Liver (tissue), 9 donors: ENCODE data around the gene MICAL2. TPM values are rescaled to one million over a fixed set of nuclear protein-coding genes. Genes with fewer than 3 reads are reported as not detected.

ENCODE experiments used
- DNase-seq: peaks from one replicate; pipeline ENCODE4 v3.0.0-alpha.2; 2017; ENCODE audit warnings: low spot score
- H3K27ac ChIP-seq, 2 donors: one replicate each; pipeline ENCODE4 v1.7.0; 2013; ENCODE audit warnings: inconsistent platforms in 2 of 2, low read length in 2 of 2, control low read depth in 1 of 2, low read depth in 1 of 2, mild to moderate bottlenecking in 1 of 2
- H3K27me3 ChIP-seq, 4 donors: one replicate each; pipeline versions ENCODE4 v1.6.1 to v1.7.0; 2013; ENCODE audit warnings: low read length in 3 of 4, inconsistent platforms in 1 of 4, mild to moderate bottlenecking in 1 of 4, moderate library complexity in 1 of 4; ENCODE audit not compliant: control insufficient read depth in 4 of 4, insufficient read depth in 4 of 4
- H3K36me3 ChIP-seq, 4 donors: one replicate each; pipeline versions ENCODE4 v1.6.1 to v1.7.0; 2013; ENCODE audit warnings: low read length in 3 of 4, mild to moderate bottlenecking in 3 of 4, low read depth in 1 of 4, moderate library complexity in 1 of 4; ENCODE audit not compliant: control insufficient read depth in 4 of 4, insufficient read depth in 3 of 4
- H3K4me1 ChIP-seq, 4 donors: one replicate each; pipeline versions ENCODE4 v1.6.1 to v1.7.0; 2013; ENCODE audit warnings: low read length in 3 of 4, mild to moderate bottlenecking in 3 of 4, moderate library complexity in 1 of 4; ENCODE audit not compliant: control insufficient read depth in 4 of 4, insufficient read depth in 4 of 4
- H3K4me3 ChIP-seq, 3 donors: one replicate each; pipeline versions ENCODE4 v1.6.1 to v1.7.0; 2013; ENCODE audit warnings: low read length in 3 of 3, control low read depth in 1 of 3, low read depth in 1 of 3, mild to moderate bottlenecking in 1 of 3
- H3K9ac ChIP-seq, 2 donors: one replicate each; pipeline ENCODE4 v1.7.0; 2013; ENCODE audit warnings: low read length in 2 of 2, mild to moderate bottlenecking in 2 of 2, moderate library complexity in 2 of 2, control low read depth in 1 of 2, low read depth in 1 of 2
- H3K9me3 ChIP-seq, 4 donors: one replicate each; pipeline versions ENCODE4 v1.6.1 to v1.7.0; 2013; ENCODE audit warnings: low read length in 3 of 4; ENCODE audit not compliant: control insufficient read depth in 4 of 4
- FOXA2 ChIP-seq: IDR thresholded peaks from 2 replicates; pipeline ENCODE4 v1.6.1; 2016; ENCODE audit warnings: antibody characterized with exemption
- HNF4A ChIP-seq, 2 donors: conservative IDR thresholded peaks; 2 replicates each; pipeline ENCODE4 v1.6.1; 2016; ENCODE audit warnings: antibody characterized with exemption in 2 of 2, mild to moderate bottlenecking in 2 of 2
- JUND ChIP-seq, 2 donors: IDR thresholded peaks; 2 replicates each; pipeline ENCODE4 v1.6.1; 2016; ENCODE audit warnings: antibody characterized with exemption in 2 of 2
- MAX ChIP-seq: IDR thresholded peaks from 2 replicates; pipeline ENCODE4 v1.6.1; 2016; ENCODE audit warnings: antibody characterized with exemption
- RAD21 ChIP-seq, 2 donors: IDR thresholded peaks; 2 replicates each; pipeline ENCODE4 v1.6.1; 2016; ENCODE audit warnings: antibody characterized with exemption in 2 of 2, mild to moderate bottlenecking in 2 of 2
- RXRA ChIP-seq, 2 donors: IDR thresholded peaks; 2 replicates each; pipeline ENCODE4 v1.6.1; 2017 to 2018; ENCODE audit warnings: antibody characterized with exemption in 2 of 2, mild to moderate bottlenecking in 1 of 2
- TAF1 ChIP-seq: conservative IDR thresholded peaks from 2 replicates; pipeline ENCODE4 v1.6.1; 2016; ENCODE audit warnings: antibody characterized with exemption, mild to moderate bottlenecking
- WGBS: extraction: QIAGEN DNeasy Blood & Tissue Kit; methylation state at CpG from one replicate; pipeline ENCODE4 v1.1.7; 2013; 5-methylcytosine and 5-hydroxymethylcytosine counted together
- polyA plus RNA-seq, 2 donors: library from polyadenylated mRNA; stranded (reverse) in 1 of 2; unstranded in 1 of 2; fragments of 200-250 nt in 1 of 2; fragments of >200 nt in 1 of 2; fragmentation: Nextera tagmentation in 1 of 2; extraction: Ambion mirVana in 1 of 2; gene quantifications; one replicate each; pipeline versions ENCODE4 v1.2.1 to v1.2.3, GENCODE V29; 2013 to 2015
- total RNA-seq, 2 donors: library from RNA; depleted of rRNA; stranded (reverse); fragments of >200 nt; gene quantifications; one replicate each; pipeline ENCODE4 v1.2.3, GENCODE V29; 2014
- TF ChIP-seq, protein P1 (sequence below): IDR thresholded peaks from 2 replicates; pipeline ENCODE4 v1.6.1; 2016; ENCODE audit warnings: antibody characterized with exemption
- TF ChIP-seq, protein P2 (sequence below): IDR thresholded peaks from 2 replicates; pipeline ENCODE4 v1.6.1; 2016; ENCODE audit warnings: antibody characterized with exemption, mild to moderate bottlenecking
- TF ChIP-seq, protein P3 (sequence below): fragments of 150-350 bp; IDR thresholded peaks from 2 replicates; pipeline ENCODE4 v1.5.1; 2017; ENCODE audit warnings: improper control_type of control experiment, low read depth, low read length; ENCODE audit not compliant: missing input control
- donor health status: healthy.
- donor health status: healthy.
- donor health status: healthy.
- donor health status: healthy.
- donor health status: healthy.

MICAL2 gene
- total and polyA plus RNA-seq, 4 donors, result 17.5 to 113 (median 42.9) TPM

DNA sequence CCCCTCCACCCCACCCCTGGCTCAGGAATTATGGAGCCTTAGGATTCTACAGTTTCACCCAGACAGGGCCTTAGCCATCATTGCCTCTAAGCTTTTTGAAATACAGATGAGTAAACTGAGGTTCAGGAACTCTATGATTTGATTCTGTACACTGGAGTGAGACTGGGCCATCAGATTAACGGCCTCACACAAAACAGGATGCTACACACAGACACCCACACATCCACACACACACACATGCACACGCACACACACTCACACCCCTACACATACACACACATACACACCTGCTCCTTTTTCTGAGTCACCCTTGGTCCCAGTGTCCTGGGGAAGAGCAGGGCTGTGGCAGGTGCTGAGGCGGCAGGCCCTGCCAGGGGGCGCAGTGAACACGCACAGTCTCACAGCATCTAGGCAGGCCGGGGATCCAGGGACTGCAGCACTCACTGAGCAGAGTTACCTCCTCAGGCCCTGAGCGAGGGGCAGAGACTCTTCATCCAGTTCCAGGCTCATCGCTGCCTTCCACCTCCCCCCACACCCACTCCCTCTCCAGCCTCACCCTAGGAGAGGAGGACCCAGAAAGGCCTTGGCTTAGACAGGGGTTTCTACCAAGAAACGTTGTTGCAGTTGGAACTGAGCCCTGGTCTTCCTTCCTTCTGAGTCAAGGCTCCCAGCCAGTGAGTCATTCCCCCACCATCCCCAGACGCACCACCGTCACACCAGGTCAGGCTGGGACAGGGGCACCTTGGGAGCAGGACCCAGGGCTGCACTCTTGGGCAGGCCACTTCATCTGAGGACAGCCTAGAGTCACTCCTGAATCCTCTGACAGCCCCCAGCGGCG lies 177.2 kb downstream of the MICAL2 start:
- TF ChIP-seq HNF4A (conservative IDR thresholded peaks at IDR 0.05), result no peak
- TF ChIP-seq RXRA (IDR thresholded peaks at IDR 0.05), result no peak
- no peak for TF ChIP-seq FOXA2
- TF ChIP-seq, protein P1, sequence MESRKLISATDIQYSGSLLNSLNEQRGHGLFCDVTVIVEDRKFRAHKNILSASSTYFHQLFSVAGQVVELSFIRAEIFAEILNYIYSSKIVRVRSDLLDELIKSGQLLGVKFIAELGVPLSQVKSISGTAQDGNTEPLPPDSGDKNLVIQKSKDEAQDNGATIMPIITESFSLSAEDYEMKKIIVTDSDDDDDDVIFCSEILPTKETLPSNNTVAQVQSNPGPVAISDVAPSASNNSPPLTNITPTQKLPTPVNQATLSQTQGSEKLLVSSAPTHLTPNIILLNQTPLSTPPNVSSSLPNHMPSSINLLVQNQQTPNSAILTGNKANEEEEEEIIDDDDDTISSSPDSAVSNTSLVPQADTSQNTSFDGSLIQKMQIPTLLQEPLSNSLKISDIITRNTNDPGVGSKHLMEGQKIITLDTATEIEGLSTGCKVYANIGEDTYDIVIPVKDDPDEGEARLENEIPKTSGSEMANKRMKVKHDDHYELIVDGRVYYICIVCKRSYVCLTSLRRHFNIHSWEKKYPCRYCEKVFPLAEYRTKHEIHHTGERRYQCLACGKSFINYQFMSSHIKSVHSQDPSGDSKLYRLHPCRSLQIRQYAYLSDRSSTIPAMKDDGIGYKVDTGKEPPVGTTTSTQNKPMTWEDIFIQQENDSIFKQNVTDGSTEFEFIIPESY, result no peak
- TF ChIP-seq, protein P2, sequence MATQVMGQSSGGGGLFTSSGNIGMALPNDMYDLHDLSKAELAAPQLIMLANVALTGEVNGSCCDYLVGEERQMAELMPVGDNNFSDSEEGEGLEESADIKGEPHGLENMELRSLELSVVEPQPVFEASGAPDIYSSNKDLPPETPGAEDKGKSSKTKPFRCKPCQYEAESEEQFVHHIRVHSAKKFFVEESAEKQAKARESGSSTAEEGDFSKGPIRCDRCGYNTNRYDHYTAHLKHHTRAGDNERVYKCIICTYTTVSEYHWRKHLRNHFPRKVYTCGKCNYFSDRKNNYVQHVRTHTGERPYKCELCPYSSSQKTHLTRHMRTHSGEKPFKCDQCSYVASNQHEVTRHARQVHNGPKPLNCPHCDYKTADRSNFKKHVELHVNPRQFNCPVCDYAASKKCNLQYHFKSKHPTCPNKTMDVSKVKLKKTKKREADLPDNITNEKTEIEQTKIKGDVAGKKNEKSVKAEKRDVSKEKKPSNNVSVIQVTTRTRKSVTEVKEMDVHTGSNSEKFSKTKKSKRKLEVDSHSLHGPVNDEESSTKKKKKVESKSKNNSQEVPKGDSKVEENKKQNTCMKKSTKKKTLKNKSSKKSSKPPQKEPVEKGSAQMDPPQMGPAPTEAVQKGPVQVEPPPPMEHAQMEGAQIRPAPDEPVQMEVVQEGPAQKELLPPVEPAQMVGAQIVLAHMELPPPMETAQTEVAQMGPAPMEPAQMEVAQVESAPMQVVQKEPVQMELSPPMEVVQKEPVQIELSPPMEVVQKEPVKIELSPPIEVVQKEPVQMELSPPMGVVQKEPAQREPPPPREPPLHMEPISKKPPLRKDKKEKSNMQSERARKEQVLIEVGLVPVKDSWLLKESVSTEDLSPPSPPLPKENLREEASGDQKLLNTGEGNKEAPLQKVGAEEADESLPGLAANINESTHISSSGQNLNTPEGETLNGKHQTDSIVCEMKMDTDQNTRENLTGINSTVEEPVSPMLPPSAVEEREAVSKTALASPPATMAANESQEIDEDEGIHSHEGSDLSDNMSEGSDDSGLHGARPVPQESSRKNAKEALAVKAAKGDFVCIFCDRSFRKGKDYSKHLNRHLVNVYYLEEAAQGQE, result no peak
- no peak for TF ChIP-seq MAX
- no peak for TF ChIP-seq JUND (IDR thresholded peaks at IDR 0.05)
- TF ChIP-seq, protein P3, sequence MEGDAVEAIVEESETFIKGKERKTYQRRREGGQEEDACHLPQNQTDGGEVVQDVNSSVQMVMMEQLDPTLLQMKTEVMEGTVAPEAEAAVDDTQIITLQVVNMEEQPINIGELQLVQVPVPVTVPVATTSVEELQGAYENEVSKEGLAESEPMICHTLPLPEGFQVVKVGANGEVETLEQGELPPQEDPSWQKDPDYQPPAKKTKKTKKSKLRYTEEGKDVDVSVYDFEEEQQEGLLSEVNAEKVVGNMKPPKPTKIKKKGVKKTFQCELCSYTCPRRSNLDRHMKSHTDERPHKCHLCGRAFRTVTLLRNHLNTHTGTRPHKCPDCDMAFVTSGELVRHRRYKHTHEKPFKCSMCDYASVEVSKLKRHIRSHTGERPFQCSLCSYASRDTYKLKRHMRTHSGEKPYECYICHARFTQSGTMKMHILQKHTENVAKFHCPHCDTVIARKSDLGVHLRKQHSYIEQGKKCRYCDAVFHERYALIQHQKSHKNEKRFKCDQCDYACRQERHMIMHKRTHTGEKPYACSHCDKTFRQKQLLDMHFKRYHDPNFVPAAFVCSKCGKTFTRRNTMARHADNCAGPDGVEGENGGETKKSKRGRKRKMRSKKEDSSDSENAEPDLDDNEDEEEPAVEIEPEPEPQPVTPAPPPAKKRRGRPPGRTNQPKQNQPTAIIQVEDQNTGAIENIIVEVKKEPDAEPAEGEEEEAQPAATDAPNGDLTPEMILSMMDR, result no peak
- no peaks in the 10 kb centered on the region for H3K36me3 ChIP-seq
- peak; percentile 34 for DNase-seq
- H3K9ac ChIP-seq, result no peak overlapping the region
- no peak overlapping the region for H3K4me3 ChIP-seq
- no peaks in the 10 kb centered on the region for H3K4me1 ChIP-seq
- no peak overlapping the region for H3K27ac ChIP-seq
- no peaks in the 10 kb centered on the region for H3K27me3 ChIP-seq
- 91% methylated on average over 13 of the region's 13 CpGs for WGBS
- H3K9me3 ChIP-seq, result no peaks in the 10 kb centered on the region

GRCh38 chr11:12288212-12288930 lies 178.0 kb downstream of the MICAL2 start:
- H3K36me3 ChIP-seq, result no peaks in the 10 kb centered on the region
- no peaks in the 10 kb centered on the region for H3K27me3 ChIP-seq
- no peak overlapping the region for H3K27ac ChIP-seq
- DNase-seq, result peak; percentile 69
- no peaks in the 10 kb centered on the region for H3K4me1 ChIP-seq
- H3K9me3 ChIP-seq, result no peaks in the 10 kb centered on the region
- 56% methylated on average over 12 of the region's 12 CpGs for WGBS
- no peak overlapping the region for H3K9ac ChIP-seq
- TF ChIP-seq, protein P3, result peak; percentile 73
- TF ChIP-seq HNF4A (conservative IDR thresholded peaks at IDR 0.05) (no peak), RAD21 (IDR thresholded peaks at IDR 0.05) (peak; percentile 79 to 82), TAF1 (no peak)
- H3K4me3 ChIP-seq, result no peak overlapping the region
